Neural cell (in vitro differentiated cells): ENCODE results near the gene PGK1. TPM values are rescaled to one million over a fixed set of nuclear protein-coding genes. Genes with fewer than 3 reads are reported as not detected.

ENCODE experiments used
- H2AFZ ChIP-seq: fragments of 200-600, 300-800 bp; sonication (generic), shearing (Covaris generic); 2 replicates; pipeline ENCODE4 v1.6.0; 2014; ENCODE audit warnings: low read depth, mild to moderate bottlenecking, antibody characterized with exemption, low read length, moderate library complexity
- H3F3A ChIP-seq: fragments of 200-600 bp; shearing (Covaris generic); 2 replicates; pipeline ENCODE4 v1.6.1; 2016; ENCODE audit warnings: mild to moderate bottlenecking, moderate library complexity, mixed read lengths, antibody characterized with exemption, low read length; ENCODE audit not compliant: insufficient read depth, poor library complexity, severe bottlenecking
- H3K27ac ChIP-seq: fragments of 200-600, 300-800 bp; sonication (generic), shearing (Covaris generic); 2 replicates; pipeline ENCODE4 v1.5.1; 2014; ENCODE audit warnings: mild to moderate bottlenecking, low read length, moderate library complexity
- H3K27me3 ChIP-seq: fragments of 300-800, 200-600 bp; sonication (generic), shearing (Covaris generic); 2 replicates; pipeline ENCODE4 v1.6.0; 2014; ENCODE audit warnings: mild to moderate bottlenecking, low read depth, low read length, moderate library complexity; ENCODE audit not compliant: insufficient read depth
- H3K36me3 ChIP-seq: fragments of 300-800, 200-600 bp; sonication (generic), shearing (Covaris generic); 2 replicates; pipeline ENCODE4 v1.5.1; 2014; ENCODE audit warnings: mild to moderate bottlenecking, antibody characterized with exemption, low read length, moderate library complexity; ENCODE audit not compliant: insufficient read depth
- H3K4me2 ChIP-seq: fragments of 300-800, 200-600 bp; sonication (generic), shearing (Covaris generic); 2 replicates; pipeline ENCODE4 v1.6.0; 2014; ENCODE audit warnings: mild to moderate bottlenecking, low read length
- H3K4me3 ChIP-seq: fragments of 300-800, 200-600 bp; sonication (generic), shearing (Covaris generic); 2 replicates; pipeline ENCODE4 v1.5.1; 2014; ENCODE audit warnings: mild to moderate bottlenecking, low read length, moderate library complexity
- H3K79me2 ChIP-seq: fragments of 200-600 bp; shearing (Covaris generic); replicated peaks from 2 replicates; pipeline ENCODE4 v1.6.0; 2014; ENCODE audit warnings: mild to moderate bottlenecking, low read length, moderate library complexity; ENCODE audit not compliant: insufficient read depth
- H3K9ac ChIP-seq: fragments of 300-800, 200-600 bp; sonication (generic), shearing (Covaris generic); 2 replicates; pipeline ENCODE4 v1.6.1; 2016; ENCODE audit warnings: mild to moderate bottlenecking, low read length, mixed read lengths
- H3K9me2 ChIP-seq: fragments of 200-600 bp; shearing (Covaris generic); 2 replicates; pipeline ENCODE4 v1.6.1; 2016; ENCODE audit warnings: mild to moderate bottlenecking, low read length, mixed read lengths; ENCODE audit not compliant: insufficient read depth
- H3K9me3 ChIP-seq: fragments of 200-600, 300-800 bp; sonication (generic), shearing (Covaris generic); 2 replicates; pipeline ENCODE4 v1.6.1; 2016; ENCODE audit warnings: mild to moderate bottlenecking, mixed run types, low read length, moderate library complexity, mixed read lengths
- H4K20me1 ChIP-seq: fragments of 200-600 bp; shearing (Covaris generic); 2 replicates; pipeline ENCODE4 v1.6.1; 2016; ENCODE audit warnings: mild to moderate bottlenecking, mixed run types; ENCODE audit not compliant: insufficient read depth
- CTCF ChIP-seq: fragments of 450-650 bp; IDR thresholded peaks from 2 replicates; pipeline ENCODE4 v1.5.1; 2014; ENCODE audit warnings: antibody characterized with exemption, mild to moderate bottlenecking, moderate library complexity; ENCODE audit not compliant: poor library complexity, severe bottlenecking
- EP300 ChIP-seq: fragments of 450-650 bp; conservative IDR thresholded peaks from 2 replicates; pipeline ENCODE4 v1.6.1; 2014; ENCODE audit warnings: antibody characterized with exemption, mild to moderate bottlenecking, moderate library complexity; ENCODE audit not compliant: poor library complexity, severe bottlenecking
- EZH2 ChIP-seq: fragments of 200-600, 300-800 bp; shearing (Covaris generic), sonication (generic); IDR thresholded peaks from 2 replicates; pipeline ENCODE4 v1.6.1; 2014; ENCODE audit warnings: antibody characterized with exemption, low read length, borderline replicate concordance, mild to moderate bottlenecking; ENCODE audit not compliant: insufficient read depth, poor library complexity, severe bottlenecking
- MXI1 ChIP-seq: fragments of 450-650 bp; conservative IDR thresholded peaks from 2 replicates; pipeline ENCODE4 v1.6.1; 2014; ENCODE audit warnings: antibody characterized with exemption, mild to moderate bottlenecking; ENCODE audit not compliant: poor library complexity, severe bottlenecking
- POLR2AphosphoS5 ChIP-seq: IDR thresholded peaks from 2 replicates; pipeline ENCODE4 v1.6.1; 2012
- RAD21 ChIP-seq: fragments of 450-650 bp; conservative IDR thresholded peaks from 2 replicates; pipeline ENCODE4 v1.6.1; 2014; ENCODE audit warnings: antibody characterized with exemption, mild to moderate bottlenecking, moderate library complexity
- REST ChIP-seq: IDR thresholded peaks from 2 replicates; pipeline ENCODE4 v1.6.1; 2012; ENCODE audit warnings: borderline replicate concordance
- SMC3 ChIP-seq: fragments of 450-650 bp; conservative IDR thresholded peaks from 2 replicates; pipeline ENCODE4 v1.6.1; 2014; ENCODE audit warnings: antibody characterized with exemption, mild to moderate bottlenecking, moderate library complexity; ENCODE audit not compliant: poor library complexity
- TAF1 ChIP-seq: IDR thresholded peaks from 2 replicates; pipeline ENCODE4 v1.6.1; 2012; ENCODE audit warnings: low read depth
- polyA plus RNA-seq: library from polyadenylated mRNA; depleted of rRNA; stranded (reverse); fragments of >200 nt; gene quantifications from 2 replicates; pipeline ENCODE4 v1.2.3, GENCODE V29; 2014

The PGK1 gene
- polyA plus RNA-seq, 1 donor from 2014 or later, result 425 TPM

GRCh38 chrX:78123190-78123589 lies 19.1 kb downstream of the PGK1 start:
- Histone ChIP-seq H3K9ac (no peak overlapping the region), H3K4me3 (no peak overlapping the region), H4K20me1 (no peaks in the 10 kb centered on the region), H3F3A (no peaks in the 10 kb centered on the region), H3K27me3 (no peaks in the 10 kb centered on the region), H3K4me2 (no peak overlapping the region), H3K27ac (no peak overlapping the region), H2AFZ (no peak overlapping the region), H3K79me2 (no peaks in the 10 kb centered on the region), H3K9me2 (no peaks in the 10 kb centered on the region), H3K9me3 (no peaks in the 10 kb centered on the region), H3K36me3 (no peaks in the 10 kb centered on the region)
- TF ChIP-seq REST (no peak), EZH2 (no peak), EP300 (no peak), SMC3 (no peak), RAD21 (no peak), MXI1 (no peak), POLR2AphosphoS5 (no peak), TAF1 (no peak), CTCF (no peak)

- Histone ChIP-seq H4K20me1 (no peaks in the 10 kb centered on the region), H3K27me3 (no peaks in the 10 kb centered on the region), H3K79me2 (no peaks in the 10 kb centered on the region), H3K9ac (no peak overlapping the region), H3K9me3 (no peaks in the 10 kb centered on the region), H3K27ac (no peak overlapping the region), H3K4me2 (no peak overlapping the region), H2AFZ (no peak overlapping the region), H3K9me2 (no peaks in the 10 kb centered on the region), H3K36me3 (no peaks in the 10 kb centered on the region), H3K4me3 (no peak overlapping the region), H3F3A (no peaks in the 10 kb centered on the region)
- TF ChIP-seq TAF1 (no peak), EZH2 (no peak), CTCF (peak; percentile 32), RAD21 (peak; percentile 26), SMC3 (no peak), POLR2AphosphoS5 (no peak), EP300 (no peak)
These were observed 20.3 kb downstream of the PGK1 start for GRCh38 chrX:78124307-78124706.
